HEK293T (cell line): ENCODE measurements around the gene IQCN.

Experiments
- CTCF ChIA-PET: fragments of 350-600 bp; formaldehyde crosslinking; extraction: SDS; loops from one replicate; lab custom pipeline; 2021; ENCODE audit warnings: antibody characterized with exemption, inconsistent platforms; lab: Yijun Ruan, JAX
- POLR2A ChIA-PET: fragments of 350-600 bp; formaldehyde crosslinking; extraction: SDS; loops from one replicate; lab custom pipeline; 2020; ENCODE audit warnings: antibody characterized with exemption, inconsistent platforms; lab: Yijun Ruan, JAX
- DNase-seq: peaks from one replicate; pipeline ENCODE4 v3.0.0; 2012; ENCODE audit warnings: mixed read lengths; ENCODE audit errors: extremely low spot score
- ARNT ChIP-seq: fragments of 450-650 bp; IDR thresholded peaks from 2 replicates; pipeline ENCODE4 v1.6.1; 2017; ENCODE audit warnings: mild to moderate bottlenecking
- BHLHE40 ChIP-seq: fragments of 450-650 bp; IDR thresholded peaks from 2 replicates; pipeline ENCODE4 v1.6.1; 2016; ENCODE audit warnings: mild to moderate bottlenecking, moderate library complexity, borderline replicate concordance
- CTBP1 ChIP-seq: fragments of 450-650 bp; IDR thresholded peaks from 2 replicates; pipeline ENCODE4 v1.6.1; 2016; ENCODE audit warnings: borderline replicate concordance
- ELF4 ChIP-seq: fragments of 450-650 bp; IDR thresholded peaks from 2 replicates; pipeline ENCODE4 v1.6.1; 2017; ENCODE audit warnings: antibody characterized with exemption
- FOXA1 ChIP-seq: fragments of 450-650 bp; IDR thresholded peaks from 2 replicates; pipeline ENCODE4 v1.6.1; 2016; ENCODE audit warnings: mild to moderate bottlenecking
- FOXK2 ChIP-seq: fragments of 450-650 bp; IDR thresholded peaks from 2 replicates; pipeline ENCODE4 v1.6.1; 2016; ENCODE audit warnings: mild to moderate bottlenecking
- FOXM1 ChIP-seq: fragments of 450-650 bp; IDR thresholded peaks from 2 replicates; pipeline ENCODE4 v1.6.1; 2017; ENCODE audit warnings: mild to moderate bottlenecking, borderline replicate concordance
- HDGF ChIP-seq: fragments of 450-650 bp; IDR thresholded peaks from 2 replicates; pipeline ENCODE4 v1.6.1; 2017; ENCODE audit warnings: antibody characterized with exemption, borderline replicate concordance
- L3MBTL2 ChIP-seq: fragments of 450-650 bp; conservative IDR thresholded peaks from 2 replicates; pipeline ENCODE4 v1.6.1; 2016; ENCODE audit warnings: mild to moderate bottlenecking
- LEF1 ChIP-seq: fragments of 450-650 bp; IDR thresholded peaks from 2 replicates; pipeline ENCODE4 v1.6.1; 2017; ENCODE audit warnings: mild to moderate bottlenecking, borderline replicate concordance
- NFRKB ChIP-seq: fragments of 450-650 bp; IDR thresholded peaks from 2 replicates; pipeline ENCODE4 v1.6.1; 2016; ENCODE audit warnings: mild to moderate bottlenecking, moderate library complexity
- PKNOX1 ChIP-seq: fragments of 450-650 bp; IDR thresholded peaks from 2 replicates; pipeline ENCODE4 v1.6.1; 2016
- SP1 ChIP-seq: fragments of 450-650 bp; IDR thresholded peaks from 2 replicates; pipeline ENCODE4 v1.6.1; 2017
- SUZ12 ChIP-seq: fragments of 450-650 bp; IDR thresholded peaks from 2 replicates; pipeline ENCODE4 v1.6.1; 2016; ENCODE audit warnings: mild to moderate bottlenecking
- TARDBP ChIP-seq: fragments of 450-650 bp; IDR thresholded peaks from 2 replicates; pipeline ENCODE4 v1.6.1; 2016
- ZNF384 ChIP-seq: fragments of 450-650 bp; IDR thresholded peaks from 2 replicates; pipeline ENCODE4 v1.6.1; 2016

Gene IQCN

GRCh38 chr19:18295034-18295451 lies 20.8 kb upstream of the IQCN start:
- TF ChIP-seq TARDBP (no peak), ZNF384 (no peak), SUZ12 (no peak)
- POLR2A ChIA-PET, result no interaction called here
- no peak for DNase-seq
- CTCF ChIA-PET, result no interaction called here

- POLR2A ChIA-PET, result interaction anchor here (5.7 kb wide), 1 partner anchor 14 kb away, joined by 120 read pairs; the partner anchor contains the start of gene JUND
- CTCF ChIA-PET, result no interaction called here
- DNase-seq, result no peak
- TF ChIP-seq NFRKB, result no peak
- TF ChIP-seq LEF1, result no peak
- no peak for TF ChIP-seq FOXK2
- no peak for TF ChIP-seq ARNT
- TF ChIP-seq TARDBP, result no peak
- TF ChIP-seq SP1, result no peak
- TF ChIP-seq SUZ12, result no peak
- no peak for TF ChIP-seq ELF4
- no peak for TF ChIP-seq CTBP1
- TF ChIP-seq PKNOX1, result no peak
- no peak for TF ChIP-seq FOXA1
These were observed 20.2 kb upstream of the IQCN start for GRCh38 chr19:18294467-18294864.

GRCh38 chr19:18293642-18294466 lies 19.6 kb upstream of the IQCN start:
- no peak for DNase-seq
- POLR2A ChIA-PET, result interaction anchor here (1.3 to 5.7 kb wide), 4 partner anchors 14 to 434 kb away, joined by 4 to 120 read pairs (median 18); partner anchors contain the start of genes JUND, LSM4 and RPL18A
- CTCF ChIA-PET, result interaction anchor here (2.6 kb wide), 1 partner anchor 14 kb away, joined by 20 read pairs; the partner anchor contains the start of gene JUND
- TF ChIP-seq SP1 (no peak), ELF4 (no peak), SUZ12 (no peak)

GRCh38 chr19:18292810-18293641 lies 18.8 kb upstream of the IQCN start:
- ChIA-PET CTCF (interaction anchor here (0.9 to 2.6 kb wide), 2 partner anchors 13 to 93 kb away, joined by 3 to 20 read pairs; partner anchors contain the start of genes GDF15 and JUND), POLR2A (interaction anchor here (0.6 to 5.7 kb wide), 7 partner anchors 13 to 434 kb away, joined by 3 to 120 read pairs (median 5); partner anchors contain the start of genes JUND, LSM4, RPL18A and SSBP4)
- peak; percentile 48 for DNase-seq
- TF ChIP-seq FOXM1 (no peak), LEF1 (no peak), HDGF (no peak), SUZ12 (no peak), ARNT (no peak), FOXK2 (no peak), PKNOX1 (no peak), SP1 (no peak)

- DNase-seq, result no peak
- no peak for TF ChIP-seq L3MBTL2
- TF ChIP-seq FOXK2, result no peak
- TF ChIP-seq NFRKB, result no peak
- no peak for TF ChIP-seq ELF4
- TF ChIP-seq SUZ12, result no peak
- no peak for TF ChIP-seq CTBP1
- TF ChIP-seq FOXM1, result no peak
- TF ChIP-seq BHLHE40, result no peak
- TF ChIP-seq TARDBP, result no peak
- ChIA-PET CTCF (interaction anchor here (0.9 to 2.6 kb wide), 3 partner anchors 12 to 94 kb away, joined by 3 to 20 read pairs (median 7); partner anchors contain the start of genes GDF15 and JUND), POLR2A (interaction anchor here (0.6 to 5.7 kb wide), 9 partner anchors 12 to 433 kb away, joined by 3 to 120 read pairs (median 5); partner anchors contain the start of genes JUND, LSM4, RPL18A and SSBP4)
These were observed 18.2 kb upstream of the IQCN start for GRCh38 chr19:18292462-18292809.

- peak; percentile 70 for DNase-seq
- ChIA-PET POLR2A (interaction anchor here (1.1 to 5.7 kb wide), 7 partner anchors 12 to 432 kb away, joined by 3 to 120 read pairs (median 5); partner anchors contain the start of genes JUND, LSM4, RPL18A and SSBP4), CTCF (interaction anchor here (0.5 to 2.6 kb wide), 4 partner anchors 12 to 748 kb away, joined by 3 to 20 read pairs (median 6); partner anchors contain the start of genes GDF15 and JUND)
- TF ChIP-seq TARDBP (no peak), LEF1 (no peak; the same call in 1 of the 2 replicates), ARNT (no peak), FOXM1 (peak; percentile 83; the same call in 1 of the 2 replicates), FOXA1 (no peak), NFRKB (no peak), BHLHE40 (no peak), SP1 (no peak), FOXK2 (no peak), HDGF (no peak), ELF4 (no peak), L3MBTL2 (peak; percentile 89)
These were observed 17.6 kb upstream of the IQCN start for GRCh38 chr19:18291590-18292461.
